Stomach smooth muscle (tissue), 2 donors: ENCODE measurements around the gene RIPPLY2.

ENCODE experiments used
- H3K27ac ChIP-seq: one replicate; pipeline ENCODE4 v1.7.0; 2013; ENCODE audit warnings: mild to moderate bottlenecking, low read length, inconsistent platforms
- H3K27me3 ChIP-seq, 2 donors: one replicate each; pipeline ENCODE4 v1.7.0; 2013; ENCODE audit warnings: low read length in 2 of 2; ENCODE audit not compliant: insufficient read depth in 2 of 2, control insufficient read depth in 1 of 2
- H3K36me3 ChIP-seq, 2 donors: one replicate each; pipeline ENCODE4 v1.7.0; 2013; ENCODE audit warnings: low read length in 2 of 2; ENCODE audit not compliant: control insufficient read depth in 2 of 2, insufficient read depth in 2 of 2
- H3K4me1 ChIP-seq: one replicate; pipeline ENCODE4 v1.7.0; 2013; ENCODE audit warnings: low read length; ENCODE audit not compliant: control insufficient read depth, insufficient read depth
- H3K4me3 ChIP-seq, 2 donors: one replicate each; pipeline ENCODE4 v1.7.0; 2013; ENCODE audit warnings: low read length in 2 of 2
- H3K9ac ChIP-seq, 2 donors: one replicate each; pipeline ENCODE4 v1.7.0; 2013; ENCODE audit warnings: low read length in 2 of 2, mild to moderate bottlenecking in 1 of 2
- H3K9me3 ChIP-seq, 2 donors: one replicate each; pipeline ENCODE4 v1.7.0; 2013; ENCODE audit warnings: low read length in 2 of 2; ENCODE audit not compliant: control insufficient read depth in 2 of 2
- donor health status: healthy.
- donor health status: Pancreatic carcinoma.

The RIPPLY2 gene

DNA sequence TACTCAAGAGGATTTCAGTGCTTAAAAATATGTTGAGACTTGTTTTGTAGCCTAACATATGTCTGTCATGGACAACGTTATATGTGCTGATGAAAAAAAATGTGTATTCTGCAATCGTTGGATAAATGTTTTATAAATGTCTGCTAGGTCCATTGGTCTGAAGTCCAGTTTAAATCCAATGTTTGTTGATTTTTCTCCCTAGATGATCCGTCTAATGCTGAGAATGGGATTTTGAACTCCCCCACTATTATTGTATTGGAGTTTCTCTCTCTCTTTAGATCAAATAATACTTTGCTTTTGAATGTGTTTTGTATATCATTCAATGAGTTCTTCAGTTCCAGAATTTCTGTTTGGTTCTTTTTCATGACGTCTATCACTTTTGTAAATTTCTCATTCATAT lies 51.2 kb downstream of the RIPPLY2 start:
- Histone ChIP-seq H3K9me3 (no peaks in the 10 kb centered on the region), H3K4me3 (no peak overlapping the region), H3K27me3 (no peaks in the 10 kb centered on the region), H3K9ac (no peak overlapping the region), H3K36me3 (no peaks in the 10 kb centered on the region), H3K4me1 (no peaks in the 10 kb centered on the region), H3K27ac (no peak overlapping the region)

GRCh38 chr6:83905648-83906047 lies 52.5 kb downstream of the RIPPLY2 start:
- H3K27me3 ChIP-seq: no peaks in the 10 kb centered on the region
- H3K9me3 ChIP-seq: no peaks in the 10 kb centered on the region
- no peak overlapping the region for H3K9ac ChIP-seq

More at GRCh38 chr6:83905648-83906047, 52.5 kb downstream of the RIPPLY2 start:
- H3K36me3 ChIP-seq: no peaks in the 10 kb centered on the region
- no peak overlapping the region for H3K4me3 ChIP-seq
- no peaks in the 10 kb centered on the region for H3K4me1 ChIP-seq
- no peak overlapping the region for H3K27ac ChIP-seq
